GM12873 (cell line): ENCODE measurements around the gene POLG.

Experiments
- TF ChIP-seq, protein P1 (sequence below): IDR thresholded peaks from 2 replicates; pipeline ENCODE4 v1.5.1; 2012; ENCODE audit warnings: low read depth, mild to moderate bottlenecking, moderate library complexity, low read length, control low read depth; ENCODE audit not compliant: insufficient read depth; ENCODE audit errors: missing control alignments

POLG gene

DNA sequence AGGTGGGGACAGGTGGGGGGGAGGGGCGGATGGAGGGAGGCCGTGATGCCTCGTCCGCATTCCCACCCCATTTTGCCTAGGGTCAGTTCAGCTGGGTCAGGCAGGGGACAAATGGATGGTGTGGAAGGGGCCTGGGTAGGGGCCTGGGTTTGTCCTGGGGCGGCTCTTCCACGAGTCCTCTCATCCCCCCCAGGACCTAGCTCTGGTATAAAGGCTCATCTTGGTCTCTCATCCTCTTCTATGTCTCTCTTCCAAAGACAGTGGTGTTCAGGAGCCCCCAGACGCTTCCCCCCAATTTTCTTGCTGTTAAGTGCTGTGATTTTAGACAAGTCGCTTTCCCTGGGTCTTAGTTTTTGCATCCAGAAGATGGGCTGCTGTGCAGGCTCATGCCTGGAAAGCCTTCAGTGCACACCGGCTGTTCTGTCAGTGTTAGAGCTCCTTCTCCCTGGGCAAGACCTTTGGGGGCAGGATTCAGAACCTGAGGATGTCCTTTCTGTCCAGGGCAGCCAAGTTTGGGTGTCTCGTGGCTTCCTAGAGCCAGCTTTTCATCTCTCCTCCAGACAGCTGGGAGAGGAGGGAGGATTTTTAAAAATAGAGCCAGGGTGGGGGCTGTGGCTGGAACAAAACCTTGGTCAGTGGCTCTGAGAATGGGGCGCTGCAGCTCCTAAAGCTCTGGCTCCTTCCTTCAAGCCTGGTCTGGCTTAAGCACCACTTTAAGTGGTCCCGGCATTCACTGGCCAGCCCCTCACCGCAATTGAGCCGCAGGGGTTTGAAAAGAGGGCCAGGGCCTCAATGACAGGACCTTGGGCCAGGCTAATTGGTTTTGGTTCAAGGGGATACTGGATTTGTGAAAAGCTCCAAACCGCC is 37.7 kb upstream of the POLG start:
- TF ChIP-seq, protein P1, sequence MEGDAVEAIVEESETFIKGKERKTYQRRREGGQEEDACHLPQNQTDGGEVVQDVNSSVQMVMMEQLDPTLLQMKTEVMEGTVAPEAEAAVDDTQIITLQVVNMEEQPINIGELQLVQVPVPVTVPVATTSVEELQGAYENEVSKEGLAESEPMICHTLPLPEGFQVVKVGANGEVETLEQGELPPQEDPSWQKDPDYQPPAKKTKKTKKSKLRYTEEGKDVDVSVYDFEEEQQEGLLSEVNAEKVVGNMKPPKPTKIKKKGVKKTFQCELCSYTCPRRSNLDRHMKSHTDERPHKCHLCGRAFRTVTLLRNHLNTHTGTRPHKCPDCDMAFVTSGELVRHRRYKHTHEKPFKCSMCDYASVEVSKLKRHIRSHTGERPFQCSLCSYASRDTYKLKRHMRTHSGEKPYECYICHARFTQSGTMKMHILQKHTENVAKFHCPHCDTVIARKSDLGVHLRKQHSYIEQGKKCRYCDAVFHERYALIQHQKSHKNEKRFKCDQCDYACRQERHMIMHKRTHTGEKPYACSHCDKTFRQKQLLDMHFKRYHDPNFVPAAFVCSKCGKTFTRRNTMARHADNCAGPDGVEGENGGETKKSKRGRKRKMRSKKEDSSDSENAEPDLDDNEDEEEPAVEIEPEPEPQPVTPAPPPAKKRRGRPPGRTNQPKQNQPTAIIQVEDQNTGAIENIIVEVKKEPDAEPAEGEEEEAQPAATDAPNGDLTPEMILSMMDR: no peak

DNA sequence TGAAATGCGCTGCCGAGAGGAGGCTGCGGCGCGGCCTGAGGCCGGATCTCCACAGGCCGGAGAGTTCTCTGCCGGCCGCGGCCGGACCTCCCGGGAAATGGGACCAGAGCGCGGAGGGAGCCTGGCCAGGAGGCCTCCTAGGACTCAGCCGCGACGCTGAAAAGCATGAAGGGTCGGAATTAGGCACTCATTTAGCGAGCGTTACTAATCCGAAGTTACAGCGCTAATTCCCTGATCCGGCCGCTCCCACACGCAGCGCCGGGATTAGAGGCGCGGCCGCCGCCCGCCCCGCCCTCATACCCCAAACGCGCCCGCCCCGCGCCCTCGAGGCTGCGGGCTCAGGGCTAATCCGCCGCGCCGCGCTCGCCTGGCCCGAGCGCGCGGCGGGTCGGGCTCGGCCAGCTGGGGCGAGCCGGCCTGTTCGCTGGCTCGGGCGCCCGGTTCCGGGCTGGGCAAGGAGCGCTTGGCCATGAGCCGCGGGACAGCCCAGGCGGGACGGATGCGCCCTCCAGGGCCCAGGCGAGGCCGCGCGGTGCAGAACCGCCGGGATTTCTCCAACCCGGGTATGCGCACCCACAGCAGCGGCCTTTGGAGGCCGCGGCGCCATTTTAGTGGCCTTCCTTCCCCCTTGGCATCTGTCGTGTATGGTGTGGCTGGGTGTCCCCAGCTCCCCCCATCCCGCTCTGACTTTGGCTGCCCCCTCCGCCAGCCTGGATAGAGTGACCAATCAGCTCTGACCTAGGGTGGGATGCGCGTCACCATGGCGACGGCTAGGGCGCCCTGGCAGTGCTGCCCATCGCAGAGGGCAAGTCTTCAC is 36.8 kb upstream of the POLG start:
- TF ChIP-seq, protein P1: no peak

DNA sequence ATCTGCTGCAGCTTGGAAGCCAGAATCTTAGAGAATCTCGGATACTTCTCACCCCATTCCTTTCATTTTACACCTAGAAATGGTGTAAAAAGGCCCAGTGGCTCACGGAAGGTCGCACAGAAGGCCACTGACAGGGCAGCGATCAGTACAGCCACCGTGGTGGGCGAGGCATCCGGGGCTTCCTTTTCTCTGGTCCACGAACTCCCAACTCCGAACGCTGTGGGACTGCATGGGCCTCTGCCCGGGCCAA is 36.3 kb upstream of the POLG start:
- TF ChIP-seq, protein P1: no peak

DNA sequence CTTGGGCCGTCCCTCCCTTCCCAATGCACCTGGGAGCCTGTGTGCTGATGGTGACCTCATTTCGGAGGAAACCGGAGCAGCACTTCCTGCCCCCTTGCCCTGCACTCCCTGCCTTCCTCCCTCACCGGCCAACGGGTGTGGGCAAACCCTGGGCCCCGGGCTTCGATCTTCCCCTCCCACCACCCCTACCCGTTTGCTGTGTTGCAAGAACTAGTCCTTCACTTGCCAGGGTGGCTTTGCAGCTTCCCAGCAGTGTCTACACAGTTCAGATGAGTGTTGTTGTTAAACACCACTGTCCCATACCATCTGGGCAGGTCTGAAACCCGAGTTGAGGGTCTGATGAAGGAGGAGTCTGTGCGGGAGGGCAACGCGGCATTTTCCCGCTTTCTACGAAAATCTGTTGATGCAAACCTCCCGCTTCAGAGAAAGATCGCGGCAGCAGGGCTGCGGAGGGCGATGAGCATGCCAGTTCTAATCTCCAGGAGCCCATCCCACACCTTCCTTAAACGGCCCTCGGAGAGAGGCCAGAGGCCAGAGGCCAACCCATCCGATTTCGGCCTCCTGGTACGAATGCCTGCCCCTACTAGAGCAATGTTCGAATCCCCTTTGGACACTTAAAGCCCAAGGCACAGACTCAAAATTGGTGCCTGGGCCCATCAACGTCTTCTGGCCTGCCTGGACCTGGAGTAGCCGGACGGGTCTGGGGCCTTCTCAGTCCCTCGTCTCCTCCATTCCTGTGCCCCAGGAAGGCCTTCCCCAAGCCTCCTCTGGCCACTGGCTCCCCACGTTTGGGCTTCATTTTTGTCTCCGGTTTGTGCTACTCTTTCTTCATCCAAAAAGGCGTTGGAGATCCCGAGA is 35.7 kb upstream of the POLG start:
- TF ChIP-seq, protein P1: no peak

DNA sequence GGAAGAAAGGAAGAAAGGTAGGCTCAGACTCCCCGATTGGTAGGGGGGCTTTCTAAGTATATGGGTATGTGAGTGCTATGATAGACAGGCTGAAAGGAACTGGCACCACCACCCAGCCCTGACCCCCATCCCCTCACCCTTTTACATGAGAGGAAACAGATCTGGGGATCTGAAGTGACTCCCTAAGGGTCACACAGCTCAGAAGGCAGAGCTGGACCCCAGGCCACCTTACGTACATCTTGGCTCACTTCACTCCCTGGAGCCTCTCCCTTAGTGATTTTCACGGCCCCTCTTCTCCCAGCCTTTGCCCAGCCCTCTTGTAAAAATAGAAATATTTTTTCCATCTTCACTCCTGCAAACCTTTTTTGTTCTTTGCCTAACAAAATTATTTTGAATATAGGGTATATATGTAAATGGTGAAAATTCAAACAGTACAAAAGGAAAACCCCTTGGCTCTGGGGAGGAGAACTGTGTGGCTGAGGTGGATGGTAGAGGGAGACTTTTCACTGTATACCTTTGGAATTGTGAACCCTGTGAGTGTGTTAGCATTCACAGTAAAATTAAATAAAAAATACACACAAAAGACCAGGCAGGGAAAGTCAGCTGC is 34.8 kb upstream of the POLG start:
- TF ChIP-seq, protein P1: no peak

DNA sequence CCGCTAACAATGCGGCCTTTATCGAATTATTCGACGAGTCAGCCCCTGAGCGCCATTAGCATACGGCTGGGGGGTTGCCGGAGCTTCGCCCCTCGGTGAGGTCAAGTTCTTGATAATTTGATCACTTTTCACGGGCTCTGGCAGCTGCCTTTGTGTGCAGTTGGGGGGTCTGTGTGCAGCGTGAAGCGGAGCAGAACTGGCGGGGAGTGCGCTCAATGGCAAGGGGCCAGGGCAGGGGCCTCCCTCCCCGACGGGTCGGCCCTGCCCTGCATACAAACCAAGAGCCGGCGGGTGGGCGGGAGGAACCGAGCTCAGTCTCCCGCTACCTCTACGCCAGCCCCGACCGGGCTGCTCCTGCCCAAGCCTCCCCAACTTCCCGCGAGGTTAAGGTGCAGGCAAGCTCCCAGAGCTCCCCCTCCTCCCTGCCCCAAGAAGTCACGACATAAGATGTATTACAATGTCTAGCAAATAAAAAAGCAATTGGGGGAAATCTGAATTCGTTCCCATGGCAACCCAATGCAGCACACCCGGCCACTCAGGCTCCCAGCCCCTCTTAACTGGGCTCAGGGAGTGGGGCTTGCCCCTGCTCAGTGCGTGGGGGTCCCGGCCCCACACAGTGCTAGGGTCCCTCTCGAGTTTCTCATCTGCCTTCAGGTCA is 34.1 kb upstream of the POLG start:
- TF ChIP-seq, protein P1: no peak
